ENCODE results near the gene WDR88. TPM values are rescaled to one million over a fixed set of nuclear protein-coding genes. Genes with fewer than 3 reads are reported as not detected.

The WDR88 gene
- total RNA-seq, 2 donors from 2014 or later, result not detected

GRCh38 chr19:33168528-33168927 is 36.6 kb downstream of the WDR88 start:
- H3K27me3 ChIP-seq (replicated peaks; ENCODE audit: insufficient read depth), result no peaks in the 10 kb centered on the region
- DNase-seq (ENCODE audit: low spot score), result no peak
- ATAC-seq (ENCODE audit: insufficient number of reproducible peaks, low FRiP score, low read depth), result no peak
- H3K4me3 ChIP-seq, result no peak overlapping the region
- no peaks in the 10 kb centered on the region for H3K4me1 ChIP-seq (ENCODE audit: control insufficient read depth in 1 of 2, low read depth in 2 of 2)
- H3K36me3 ChIP-seq, result no peaks in the 10 kb centered on the region
- TF ChIP-seq CTCF (IDR thresholded peaks at IDR 0.05), result no peak
- no peaks in the 10 kb centered on the region for H3K9me3 ChIP-seq
- H3K27ac ChIP-seq, result no peak overlapping the region

- no peak for ATAC-seq (ENCODE audit: insufficient number of reproducible peaks, low FRiP score, low read depth)
- no peaks in the 10 kb centered on the region for H3K36me3 ChIP-seq
Observed at GRCh38 chr19:33171222-33171795, 39.4 kb downstream of the WDR88 start.

GRCh38 chr19:33171916-33172359 is 40.0 kb downstream of the WDR88 start:
- ATAC-seq (ENCODE audit: insufficient number of reproducible peaks, low FRiP score, low read depth) (no peak), DNase-seq (ENCODE audit: low spot score) (no peak)
- Histone ChIP-seq H3K27me3 (replicated peaks; ENCODE audit: insufficient read depth) (no peaks in the 10 kb centered on the region), H3K36me3 (no peaks in the 10 kb centered on the region), H3K4me1 (ENCODE audit: control insufficient read depth in 1 of 2, low read depth in 2 of 2) (peaks cover 6 to 9% of the 10 kb centered on the region in 2 donors), H3K27ac (no peak overlapping the region), H3K9me3 (no peaks in the 10 kb centered on the region), H3K4me3 (no peak overlapping the region)
- no peak for TF ChIP-seq CTCF (IDR thresholded peaks at IDR 0.05)

More at GRCh38 chr19:33171222-33171795, 39.4 kb downstream of the WDR88 start:
- Histone ChIP-seq H3K9me3 (no peaks in the 10 kb centered on the region), H3K4me3 (no peak overlapping the region), H3K4me1 (ENCODE audit: control insufficient read depth in 1 of 2, low read depth in 2 of 2) (peaks cover 6 to 9% of the 10 kb centered on the region in 2 donors), H3K27ac (no peak overlapping the region), H3K27me3 (replicated peaks; ENCODE audit: insufficient read depth) (no peaks in the 10 kb centered on the region)
- DNase-seq (ENCODE audit: low spot score), result no peak
- no peak for TF ChIP-seq CTCF (IDR thresholded peaks at IDR 0.05)

GRCh38 chr19:33174186-33174585 is 42.3 kb downstream of the WDR88 start:
- H3K27me3 ChIP-seq (replicated peaks; ENCODE audit: insufficient read depth), result no peaks in the 10 kb centered on the region
- no peaks in the 10 kb centered on the region for H3K9me3 ChIP-seq
- no peak overlapping the region for H3K27ac ChIP-seq
- H3K36me3 ChIP-seq, result no peaks in the 10 kb centered on the region
- H3K4me3 ChIP-seq, result no peak overlapping the region
- peaks cover 16 to 19% of the 10 kb centered on the region in 2 donors for H3K4me1 ChIP-seq (ENCODE audit: control insufficient read depth in 1 of 2, low read depth in 2 of 2)
- no peak for TF ChIP-seq CTCF (IDR thresholded peaks at IDR 0.05)
- no peak for DNase-seq (ENCODE audit: low spot score)
- no peak for ATAC-seq (ENCODE audit: insufficient number of reproducible peaks, low FRiP score, low read depth)

- no peak for DNase-seq (ENCODE audit: low spot score)
- Histone ChIP-seq H3K4me3 (no peak overlapping the region), H3K9me3 (no peaks in the 10 kb centered on the region), H3K27ac (no peak overlapping the region), H3K27me3 (replicated peaks; ENCODE audit: insufficient read depth) (no peaks in the 10 kb centered on the region), H3K36me3 (no peaks in the 10 kb centered on the region), H3K4me1 (ENCODE audit: control insufficient read depth in 1 of 2, low read depth in 2 of 2) (peaks cover 16 to 19% of the 10 kb centered on the region in 2 donors)
- ATAC-seq (ENCODE audit: insufficient number of reproducible peaks, low FRiP score, low read depth), result no peak
- TF ChIP-seq CTCF (IDR thresholded peaks at IDR 0.05), result no peak
Observed at GRCh38 chr19:33175156-33175782, 43.4 kb downstream of the WDR88 start.
